ENCODE results near the gene ZBTB25.

ZBTB25 gene

DNA sequence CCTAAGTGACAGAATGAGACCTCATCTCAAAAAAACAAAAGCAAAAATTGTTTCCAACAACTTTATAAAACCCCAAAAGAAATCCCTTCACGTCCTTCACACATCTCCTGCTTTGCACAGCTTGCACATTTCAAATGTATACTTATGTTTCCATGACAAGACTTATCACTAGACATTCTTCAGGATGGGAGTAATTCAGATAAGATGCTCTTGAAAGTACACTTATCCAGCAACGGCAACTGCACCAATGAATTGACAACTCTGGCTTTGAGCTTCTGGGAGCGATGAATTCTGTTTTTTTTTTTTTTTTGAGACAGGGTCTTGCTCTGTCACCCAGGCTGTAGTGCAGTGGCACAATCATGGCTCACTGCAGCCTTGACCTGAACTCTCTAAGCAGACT lies 69.1 kb downstream of the ZBTB25 start:
- DNase-seq = no peak

DNA sequence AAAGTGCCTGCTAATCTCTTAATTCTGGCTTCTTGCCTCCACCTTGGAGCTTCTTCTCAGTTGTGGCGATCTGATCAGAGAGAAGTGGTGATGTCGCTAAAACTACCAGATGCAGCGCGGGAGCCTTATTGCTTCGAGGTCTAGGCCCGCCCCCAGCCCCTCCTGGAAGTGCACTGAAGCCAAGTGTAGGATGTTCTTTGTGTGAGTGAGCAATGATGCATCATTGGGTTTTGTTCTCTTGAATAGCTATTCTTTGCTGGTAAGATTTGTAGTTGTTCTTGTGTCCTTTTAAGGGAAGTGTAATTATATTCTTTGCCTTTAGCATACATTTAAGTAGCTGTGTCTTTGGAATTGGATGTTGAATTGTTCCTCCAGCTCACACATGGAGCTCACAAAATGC lies 79.7 kb downstream of the ZBTB25 start:
- DNase-seq = no peak

- no peak for DNase-seq
These were observed 80.9 kb downstream of the ZBTB25 start for GRCh38 chr14:64422756-64423155.

GRCh38 chr14:64422005-64422404 lies 81.6 kb downstream of the ZBTB25 start:
- DNase-seq = no peak

- DNase-seq = no peak
These were observed 82.5 kb downstream of the ZBTB25 start for GRCh38 chr14:64421166-64421565.

DNA sequence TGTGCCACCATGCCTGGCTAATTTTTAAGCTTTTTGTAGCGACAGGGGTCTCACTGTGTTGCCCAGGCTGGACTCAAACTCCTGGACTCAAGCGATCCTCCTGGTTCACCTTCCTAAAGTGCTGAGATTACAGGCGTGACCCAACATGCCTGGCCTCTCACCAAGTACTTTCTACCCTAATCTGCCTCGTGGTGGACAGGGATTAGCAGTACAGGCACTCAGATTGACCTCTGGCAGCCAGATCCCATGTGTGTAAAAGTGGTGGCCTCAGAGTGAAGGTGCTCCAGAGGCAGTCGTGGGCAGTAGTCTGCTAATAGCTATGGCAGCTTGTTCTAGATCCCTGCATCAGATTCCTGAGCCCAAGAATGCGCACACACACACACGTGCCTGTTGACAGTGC lies 84.6 kb downstream of the ZBTB25 start:
- DNase-seq = no peak

DNA sequence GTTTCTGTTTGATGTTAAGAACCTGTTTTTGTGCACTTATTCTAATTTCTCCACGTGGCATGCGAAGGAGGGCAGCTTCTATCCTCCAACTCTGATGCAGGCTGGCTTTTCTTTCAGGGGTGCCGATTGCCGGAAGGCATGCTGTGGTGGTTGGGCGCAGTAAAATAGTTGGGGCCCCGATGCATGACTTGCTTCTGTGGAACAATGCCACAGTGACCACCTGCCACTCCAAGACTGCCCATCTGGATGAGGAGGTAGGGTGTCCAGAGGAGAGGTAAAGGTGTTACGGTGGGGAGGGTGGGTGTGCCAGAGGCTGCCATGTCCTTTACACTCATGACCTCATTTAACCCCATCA lies 85.9 kb downstream of the ZBTB25 start:
- no peak for DNase-seq

DNA sequence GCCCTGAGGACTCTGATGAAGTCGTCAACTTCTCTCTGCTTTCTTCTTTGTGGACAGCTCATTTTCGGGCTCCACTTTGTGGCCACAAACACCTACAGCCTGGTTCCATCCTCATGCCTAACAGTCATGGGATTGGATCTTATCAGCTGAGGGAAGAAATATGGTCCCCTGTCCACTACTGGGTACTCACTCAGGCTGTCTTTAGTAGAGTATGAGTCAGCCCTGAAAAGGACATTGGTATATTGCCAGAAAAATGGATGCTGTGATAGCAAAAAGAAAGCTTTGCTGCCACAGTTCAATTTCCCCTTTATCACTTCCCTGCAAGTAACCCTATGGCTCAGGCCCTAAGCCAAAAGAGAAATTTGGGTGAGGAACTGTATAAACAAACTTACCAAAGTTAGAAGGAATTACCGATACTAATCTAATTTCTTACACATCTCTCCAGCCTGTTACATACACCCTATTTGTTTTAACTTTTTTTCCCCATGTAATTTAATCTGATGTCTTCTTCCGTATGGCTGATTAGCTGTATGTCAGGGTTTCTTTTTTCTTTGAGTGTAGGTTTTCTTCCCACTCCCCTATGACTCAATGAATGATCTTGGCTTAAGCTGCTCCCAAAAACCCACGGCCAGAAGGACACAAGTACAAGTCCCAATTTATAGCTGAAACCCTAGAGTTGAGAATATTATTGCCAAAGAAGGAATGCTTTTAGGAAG lies 86.4 kb downstream of the ZBTB25 start:
- no peak for DNase-seq

- DNase-seq = no peak
These were observed 87.2 kb downstream of the ZBTB25 start for GRCh38 chr14:64416348-64416932.

DNA sequence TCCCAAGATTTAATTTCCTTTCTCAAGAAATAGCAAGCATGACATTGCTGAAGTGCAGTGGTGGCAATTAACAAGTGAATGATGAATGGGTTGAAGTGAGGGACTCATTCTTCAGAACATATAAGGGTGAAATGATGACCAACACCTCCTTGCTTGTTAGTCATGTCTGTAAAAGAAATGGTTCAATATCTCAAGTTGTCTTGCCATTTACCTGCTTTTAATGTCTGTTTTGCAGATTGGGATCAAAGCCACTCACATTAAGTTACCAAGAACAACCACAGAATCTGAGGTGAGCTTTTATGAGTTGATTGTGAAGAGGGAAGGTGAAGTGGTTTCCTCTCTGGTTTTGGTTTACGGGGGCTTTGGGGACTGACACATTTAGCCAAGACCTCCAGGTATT lies 91.4 kb downstream of the ZBTB25 start:
- no peak for DNase-seq

DNA sequence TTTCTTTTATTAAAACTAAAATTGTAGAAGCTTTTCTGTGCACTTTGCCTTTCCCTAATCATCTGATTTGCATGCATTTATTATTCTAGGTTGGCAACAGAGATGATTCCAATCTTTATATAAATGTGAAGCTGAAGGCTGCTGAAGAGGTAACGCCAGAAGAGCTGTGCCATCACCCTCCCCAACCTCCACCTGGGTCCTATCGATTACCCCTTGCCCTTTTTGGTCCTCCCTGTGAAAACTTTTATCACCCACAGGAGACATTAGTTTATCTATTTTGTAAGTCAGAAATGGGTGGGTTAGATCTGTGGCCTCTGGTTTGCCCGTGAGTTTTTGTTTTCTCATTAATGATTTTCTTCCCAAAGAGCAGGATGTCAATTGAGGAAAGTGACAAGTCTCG lies 92.6 kb downstream of the ZBTB25 start:
- DNase-seq = no peak

DNA sequence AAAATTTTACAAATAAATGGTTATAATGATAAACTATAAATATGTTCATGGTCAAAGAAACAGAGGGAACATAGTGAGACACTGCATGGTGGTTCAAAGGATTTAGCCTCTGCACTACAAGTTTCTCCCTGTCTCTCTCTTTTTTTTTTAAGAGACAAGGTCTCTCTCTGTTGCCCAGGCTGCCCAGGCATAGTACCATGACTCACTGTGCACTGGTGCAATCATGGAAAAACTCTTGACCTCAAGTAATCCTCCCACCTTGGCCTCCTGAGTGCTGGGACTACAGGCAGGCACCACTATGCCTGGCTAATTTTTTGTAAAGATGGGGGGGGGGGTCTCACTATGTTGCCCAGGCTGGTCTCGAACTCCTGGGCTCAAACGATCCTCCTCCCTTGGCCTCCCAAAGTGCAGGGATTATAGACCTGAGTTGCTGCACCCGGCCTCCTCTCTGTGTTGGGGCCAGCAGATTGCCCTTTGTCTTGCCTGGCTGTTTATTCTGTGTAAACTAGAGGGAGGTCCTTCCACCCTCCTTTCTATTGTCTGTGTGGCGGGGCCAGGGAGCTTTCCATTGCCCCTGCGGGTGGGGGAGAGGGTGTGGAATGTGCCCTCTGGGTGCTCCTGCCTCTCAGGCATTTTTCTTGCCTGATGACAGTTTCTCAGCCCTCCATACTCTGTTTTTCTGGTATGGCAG lies 93.4 kb downstream of the ZBTB25 start:
- DNase-seq = no peak

GRCh38 chr14:64409126-64409920 lies 94.3 kb downstream of the ZBTB25 start:
- DNase-seq = no peak

DNA sequence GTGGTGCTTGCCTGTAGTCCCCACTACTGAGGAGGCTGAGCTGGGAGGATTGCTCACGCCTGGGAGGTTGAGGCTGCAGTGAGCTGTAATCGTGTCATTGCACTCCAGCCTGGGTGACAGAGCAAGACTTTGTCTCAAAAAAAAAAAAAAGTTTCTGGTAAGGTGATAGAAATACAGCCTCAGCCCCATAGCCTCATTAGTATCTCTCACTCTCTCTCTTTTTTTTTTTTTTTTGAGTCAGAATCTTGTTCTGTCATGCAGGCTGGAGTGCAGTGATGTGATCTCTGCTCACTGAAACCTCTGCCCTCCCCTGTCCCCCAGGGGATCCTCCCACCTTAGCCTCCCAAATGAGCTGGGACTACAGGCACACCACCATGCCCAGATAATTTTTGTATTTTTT lies 96.3 kb downstream of the ZBTB25 start:
- DNase-seq = no peak

DNA sequence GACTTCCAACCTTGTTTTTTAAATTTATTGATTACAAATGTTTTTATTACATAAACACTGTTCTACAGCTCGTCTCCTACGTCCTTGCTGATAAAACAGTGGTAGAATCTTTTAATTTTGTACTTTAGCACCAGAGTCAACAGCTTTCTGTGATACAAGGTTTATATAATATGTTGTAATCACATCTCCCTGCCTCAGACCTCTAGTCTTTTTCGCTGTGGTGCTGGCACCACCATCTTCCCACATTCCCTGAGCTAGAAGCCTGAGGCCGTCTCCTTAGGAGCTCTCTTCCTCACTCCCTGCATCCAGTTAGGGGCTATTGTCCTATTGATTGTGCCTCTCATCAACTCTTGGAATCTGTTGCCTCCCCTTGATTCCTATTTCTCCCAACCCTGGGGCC lies 98.3 kb downstream of the ZBTB25 start:
- DNase-seq = no peak

DNA sequence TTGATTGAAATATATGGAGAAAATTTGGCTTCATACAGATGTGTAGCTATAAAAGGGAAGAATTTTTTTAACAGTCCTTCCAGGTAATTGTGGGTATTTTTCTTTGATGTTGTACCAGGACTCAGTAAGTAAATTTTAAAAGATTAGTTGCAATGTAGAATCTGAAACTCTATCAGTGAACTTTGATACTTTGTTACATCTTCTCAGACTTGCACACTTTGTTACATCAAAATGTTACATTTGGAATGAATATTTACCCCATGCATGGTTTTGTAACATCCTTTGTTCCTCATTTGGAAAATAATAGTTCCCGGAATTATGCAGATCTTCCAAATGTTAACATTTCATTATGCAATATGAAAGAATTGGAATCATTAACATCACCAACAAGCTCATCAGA lies 101.7 kb downstream of the ZBTB25 start:
- no peak for DNase-seq

DNA sequence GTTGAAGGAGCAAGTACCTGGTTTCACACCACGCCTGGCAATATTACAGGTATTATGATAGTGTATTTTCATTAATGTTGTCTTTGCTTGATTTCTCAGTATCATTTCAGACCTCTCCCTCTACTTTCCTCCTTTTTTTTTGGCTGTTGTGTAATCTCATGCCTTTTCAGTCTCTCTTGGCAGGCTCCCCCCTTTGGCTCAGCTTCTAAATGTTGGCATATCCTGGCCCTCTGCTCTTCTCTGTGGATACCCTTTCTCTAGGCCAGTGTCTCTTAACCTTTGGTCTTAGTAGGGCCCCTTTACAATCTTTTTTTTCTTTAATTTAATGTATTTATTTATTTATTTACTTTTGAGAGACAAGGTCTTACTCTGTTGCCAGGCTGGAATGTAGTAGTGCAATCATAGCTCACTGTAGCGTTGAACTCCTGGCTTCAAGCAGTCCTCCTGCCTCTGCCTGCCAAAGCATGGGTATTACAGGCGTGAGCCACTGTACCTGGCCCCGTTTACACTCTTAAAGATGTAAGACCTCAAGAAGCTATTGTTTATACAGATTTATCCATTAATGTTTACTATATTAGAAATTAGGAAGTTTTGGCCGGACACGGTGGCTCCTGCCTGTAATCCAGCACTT lies 102.7 kb downstream of the ZBTB25 start:
- no peak for DNase-seq
